Measurements from ENCODE around the gene LAMC2. TPM values are rescaled to one million over a fixed set of nuclear protein-coding genes. Genes with fewer than 3 reads are reported as not detected.

The LAMC2 gene
- total and polyA plus RNA-seq, 3 experiments from 2014 or later = not detected

GRCh38 chr1:183228347-183229220 is 42.5 kb downstream of the LAMC2 start:
- no peak overlapping the region for H3K27ac Mint-ChIP-seq
- no peaks in the 10 kb centered on the region for H3K9me3 Mint-ChIP-seq
- H3K4me1 Mint-ChIP-seq = no peaks in the 10 kb centered on the region
- DNase-seq = no peak
- ChIA-PET CTCF (no interaction called here), POLR2A (no interaction called here)
- Histone ChIP-seq H3K4me1 (ENCODE audit: insufficient read depth, low read length) (no peaks in the 10 kb centered on the region), H3K27ac (ENCODE audit: low read depth, low read length) (no peak overlapping the region), H3K36me3 (ENCODE audit: insufficient read depth, low read length) (no peaks in the 10 kb centered on the region), H3K27me3 (ENCODE audit: insufficient read depth, low read length, poor library complexity, severe bottlenecking) (no peaks in the 10 kb centered on the region), H3K9me3 (ENCODE audit: low read length) (no peaks in the 10 kb centered on the region), H3K4me3 (ENCODE audit: low read length) (no peak overlapping the region)
- H3K27me3 Mint-ChIP-seq = peaks cover 0 to 6% of the 10 kb centered on the region in 2 donors
- H3K36me3 Mint-ChIP-seq = no peaks in the 10 kb centered on the region
- no peak overlapping the region for H3K4me3 Mint-ChIP-seq

- Histone ChIP-seq H3K4me3 (ENCODE audit: low read length) (no peak overlapping the region), H3K36me3 (ENCODE audit: insufficient read depth, low read length) (no peaks in the 10 kb centered on the region), H3K4me1 (ENCODE audit: insufficient read depth, low read length) (no peaks in the 10 kb centered on the region), H3K27me3 (ENCODE audit: insufficient read depth, low read length, poor library complexity, severe bottlenecking) (no peaks in the 10 kb centered on the region), H3K27ac (ENCODE audit: low read depth, low read length) (no peak overlapping the region), H3K9me3 (ENCODE audit: low read length) (no peaks in the 10 kb centered on the region)
- DNase-seq = no peak
- H3K4me1 Mint-ChIP-seq = no peaks in the 10 kb centered on the region
- no peaks in the 10 kb centered on the region for H3K36me3 Mint-ChIP-seq
- no peak overlapping the region for H3K4me3 Mint-ChIP-seq
- CTCF ChIA-PET = no interaction called here
- no peak overlapping the region for H3K27ac Mint-ChIP-seq
- peaks cover 1 to 8% of the 10 kb centered on the region in 2 donors for H3K27me3 Mint-ChIP-seq
- POLR2A ChIA-PET = no interaction called here
- H3K9me3 Mint-ChIP-seq = no peaks in the 10 kb centered on the region
Measured at GRCh38 chr1:183230413-183230812, 44.3 kb downstream of the LAMC2 start.

GRCh38 chr1:183231545-183231944 is 45.5 kb downstream of the LAMC2 start:
- ChIA-PET POLR2A (no interaction called here), CTCF (no interaction called here)
- Histone ChIP-seq H3K27ac (ENCODE audit: low read depth, low read length) (no peak overlapping the region), H3K4me3 (ENCODE audit: low read length) (no peak overlapping the region), H3K4me1 (ENCODE audit: insufficient read depth, low read length) (no peaks in the 10 kb centered on the region), H3K27me3 (ENCODE audit: insufficient read depth, low read length, poor library complexity, severe bottlenecking) (no peaks in the 10 kb centered on the region), H3K36me3 (ENCODE audit: insufficient read depth, low read length) (no peaks in the 10 kb centered on the region), H3K9me3 (ENCODE audit: low read length) (no peaks in the 10 kb centered on the region)
- DNase-seq = no peak
- Mint-ChIP-seq H3K4me3 (no peak overlapping the region), H3K4me1 (no peaks in the 10 kb centered on the region), H3K27ac (no peak overlapping the region), H3K9me3 (no peaks in the 10 kb centered on the region), H3K36me3 (no peaks in the 10 kb centered on the region), H3K27me3 (peaks cover 5 to 13% of the 10 kb centered on the region in 2 donors)

- H3K4me1 Mint-ChIP-seq = no peaks in the 10 kb centered on the region
- H3K27me3 ChIP-seq (ENCODE audit: insufficient read depth, low read length, poor library complexity, severe bottlenecking) = no peaks in the 10 kb centered on the region
- DNase-seq = no peak
- H3K36me3 Mint-ChIP-seq = no peaks in the 10 kb centered on the region
- ChIA-PET CTCF (no interaction called here), POLR2A (no interaction called here)
- no peaks in the 10 kb centered on the region for H3K9me3 Mint-ChIP-seq
- no peak overlapping the region for H3K4me3 ChIP-seq (ENCODE audit: low read length)
- no peak overlapping the region for H3K27ac Mint-ChIP-seq
- H3K4me3 Mint-ChIP-seq = no peak overlapping the region
- H3K36me3 ChIP-seq (ENCODE audit: insufficient read depth, low read length) = no peaks in the 10 kb centered on the region
- peaks cover 7 to 8% of the 10 kb centered on the region in 2 donors for H3K27me3 Mint-ChIP-seq
- H3K9me3 ChIP-seq (ENCODE audit: low read length) = no peaks in the 10 kb centered on the region
- no peaks in the 10 kb centered on the region for H3K4me1 ChIP-seq (ENCODE audit: insufficient read depth, low read length)
- H3K27ac ChIP-seq (ENCODE audit: low read depth, low read length) = no peak overlapping the region
Measured at GRCh38 chr1:183233113-183233512, 47.0 kb downstream of the LAMC2 start.

GRCh38 chr1:183234660-183235476 is 48.8 kb downstream of the LAMC2 start:
- Mint-ChIP-seq H3K27me3 (peaks cover 7 to 10% of the 10 kb centered on the region in 2 donors), H3K4me1 (no peaks in the 10 kb centered on the region), H3K27ac (no peak overlapping the region), H3K36me3 (no peaks in the 10 kb centered on the region), H3K9me3 (no peaks in the 10 kb centered on the region), H3K4me3 (no peak overlapping the region)
- ChIA-PET POLR2A (no interaction called here), CTCF (interaction anchor here (1.0 kb wide), 1 partner anchor 30 kb away, joined by 3 read pairs; no protein-coding TSS in a partner anchor)
- Histone ChIP-seq H3K36me3 (ENCODE audit: insufficient read depth, low read length) (no peaks in the 10 kb centered on the region), H3K27ac (ENCODE audit: low read depth, low read length) (no peak overlapping the region), H3K4me3 (ENCODE audit: low read length) (no peak overlapping the region), H3K9me3 (ENCODE audit: low read length) (no peaks in the 10 kb centered on the region), H3K27me3 (ENCODE audit: insufficient read depth, low read length, poor library complexity, severe bottlenecking) (no peaks in the 10 kb centered on the region), H3K4me1 (ENCODE audit: insufficient read depth, low read length) (no peaks in the 10 kb centered on the region)
- no peak for DNase-seq

GRCh38 chr1:183235503-183235902 is 49.4 kb downstream of the LAMC2 start:
- no peaks in the 10 kb centered on the region for H3K27me3 ChIP-seq (ENCODE audit: insufficient read depth, low read length, poor library complexity, severe bottlenecking)
- peaks cover 8 to 16% of the 10 kb centered on the region in 2 donors for H3K27me3 Mint-ChIP-seq
- no peak overlapping the region for H3K27ac ChIP-seq (ENCODE audit: low read depth, low read length)
- H3K36me3 Mint-ChIP-seq = no peaks in the 10 kb centered on the region
- no peak overlapping the region for H3K4me3 ChIP-seq (ENCODE audit: low read length)
- CTCF ChIA-PET = interaction anchor here (1.0 kb wide), 1 partner anchor 31 kb away, joined by 3 read pairs; no protein-coding TSS in a partner anchor
- no peaks in the 10 kb centered on the region for H3K4me1 ChIP-seq (ENCODE audit: insufficient read depth, low read length)
- POLR2A ChIA-PET = no interaction called here
- no peaks in the 10 kb centered on the region for H3K4me1 Mint-ChIP-seq
- H3K36me3 ChIP-seq (ENCODE audit: insufficient read depth, low read length) = no peaks in the 10 kb centered on the region
- H3K9me3 Mint-ChIP-seq = no peaks in the 10 kb centered on the region
- H3K4me3 Mint-ChIP-seq = no peak overlapping the region
- H3K9me3 ChIP-seq (ENCODE audit: low read length) = no peaks in the 10 kb centered on the region
- no peak for DNase-seq
- H3K27ac Mint-ChIP-seq = no peak overlapping the region

GRCh38 chr1:183236158-183236725 is 50.2 kb downstream of the LAMC2 start:
- H3K36me3 Mint-ChIP-seq = no peaks in the 10 kb centered on the region
- Histone ChIP-seq H3K27me3 (ENCODE audit: insufficient read depth, low read length, poor library complexity, severe bottlenecking) (no peaks in the 10 kb centered on the region), H3K4me1 (ENCODE audit: insufficient read depth, low read length) (no peaks in the 10 kb centered on the region), H3K4me3 (ENCODE audit: low read length) (no peak overlapping the region), H3K27ac (ENCODE audit: low read depth, low read length) (no peak overlapping the region), H3K36me3 (ENCODE audit: insufficient read depth, low read length) (no peaks in the 10 kb centered on the region), H3K9me3 (ENCODE audit: low read length) (no peaks in the 10 kb centered on the region)
- no peak overlapping the region for H3K4me3 Mint-ChIP-seq
- H3K4me1 Mint-ChIP-seq = no peaks in the 10 kb centered on the region
- H3K27me3 Mint-ChIP-seq = peaks cover 8 to 18% of the 10 kb centered on the region in 2 donors
- CTCF ChIA-PET = no interaction called here
- DNase-seq = no peak
- POLR2A ChIA-PET = no interaction called here
- no peaks in the 10 kb centered on the region for H3K9me3 Mint-ChIP-seq
- no peak overlapping the region for H3K27ac Mint-ChIP-seq

- no peaks in the 10 kb centered on the region for H3K36me3 Mint-ChIP-seq
- peaks cover 8 to 18% of the 10 kb centered on the region in 2 donors for H3K27me3 Mint-ChIP-seq
- Histone ChIP-seq H3K4me3 (ENCODE audit: low read length) (no peak overlapping the region), H3K27ac (ENCODE audit: low read depth, low read length) (no peak overlapping the region), H3K4me1 (ENCODE audit: insufficient read depth, low read length) (no peaks in the 10 kb centered on the region), H3K27me3 (ENCODE audit: insufficient read depth, low read length, poor library complexity, severe bottlenecking) (no peaks in the 10 kb centered on the region), H3K36me3 (ENCODE audit: insufficient read depth, low read length) (no peaks in the 10 kb centered on the region), H3K9me3 (ENCODE audit: low read length) (no peaks in the 10 kb centered on the region)
- ChIA-PET POLR2A (no interaction called here), CTCF (no interaction called here)
- no peak for DNase-seq
- H3K9me3 Mint-ChIP-seq = no peaks in the 10 kb centered on the region
- H3K4me1 Mint-ChIP-seq = no peaks in the 10 kb centered on the region
- H3K27ac Mint-ChIP-seq = no peak overlapping the region
- H3K4me3 Mint-ChIP-seq = no peak overlapping the region
Measured at GRCh38 chr1:183237046-183237445, 51.0 kb downstream of the LAMC2 start.
